ENCODE data around the gene XPO6.

XPO6 gene

GRCh38 chr16:28105954-28106353, 105.8 kb downstream of the XPO6 start:
- no peak for FAIRE-seq
- TF ChIP-seq CTCF (IDR thresholded peaks at IDR 0.05; ENCODE audit: insufficient read depth, missing control alignments), result no peak
- DNase-seq (ENCODE audit: insufficient read length, low spot score), result no peak

GRCh38 chr16:28105297-28105696, 106.5 kb downstream of the XPO6 start:
- no peak for TF ChIP-seq CTCF (IDR thresholded peaks at IDR 0.05; ENCODE audit: insufficient read depth, missing control alignments)
- FAIRE-seq, result no peak
- no peak for DNase-seq (ENCODE audit: insufficient read length, low spot score)

- no peak for DNase-seq (ENCODE audit: insufficient read length, low spot score)
Measured at GRCh38 chr16:28104404-28104803, 107.4 kb downstream of the XPO6 start.

GRCh38 chr16:28103516-28104170, 108.1 kb downstream of the XPO6 start:
- TF ChIP-seq CTCF (IDR thresholded peaks at IDR 0.05; ENCODE audit: insufficient read depth, missing control alignments), result no peak
- FAIRE-seq (no peak), DNase-seq (ENCODE audit: insufficient read length, low spot score) (no peak)

More at GRCh38 chr16:28104404-28104803, 107.4 kb downstream of the XPO6 start:
- no peak for TF ChIP-seq CTCF (IDR thresholded peaks at IDR 0.05; ENCODE audit: insufficient read depth, missing control alignments)
- FAIRE-seq, result no peak

- no peak for DNase-seq (ENCODE audit: insufficient read length, low spot score)
- no peak for FAIRE-seq
- no peak for TF ChIP-seq CTCF (IDR thresholded peaks at IDR 0.05; ENCODE audit: insufficient read depth, missing control alignments)
Measured at GRCh38 chr16:28101533-28101890, 110.3 kb downstream of the XPO6 start.

- DNase-seq (ENCODE audit: insufficient read length, low spot score) (no peak), FAIRE-seq (no peak)
- no peak for TF ChIP-seq CTCF (IDR thresholded peaks at IDR 0.05; ENCODE audit: insufficient read depth, missing control alignments)
Measured at GRCh38 chr16:28100810-28101532, 110.8 kb downstream of the XPO6 start.
